GM19043 (cell line): ENCODE measurements around the gene TRIP13.
A peak's percentile ranks its signal among the peaks of the same experiment; 100 is the strongest.

ENCODE experiments used
- ATAC-seq: cut with Tn5 transposase; IDR thresholded peaks from one replicate; pipeline ENCODE4 v1.9.1; 2021; ENCODE audit warnings: low read depth; ENCODE audit not compliant: unreplicated experiment

The TRIP13 gene

GRCh38 chr5:963673-964531 is 71.2 kb downstream of the TRIP13 start:
- peak; percentile 70 for ATAC-seq

DNA sequence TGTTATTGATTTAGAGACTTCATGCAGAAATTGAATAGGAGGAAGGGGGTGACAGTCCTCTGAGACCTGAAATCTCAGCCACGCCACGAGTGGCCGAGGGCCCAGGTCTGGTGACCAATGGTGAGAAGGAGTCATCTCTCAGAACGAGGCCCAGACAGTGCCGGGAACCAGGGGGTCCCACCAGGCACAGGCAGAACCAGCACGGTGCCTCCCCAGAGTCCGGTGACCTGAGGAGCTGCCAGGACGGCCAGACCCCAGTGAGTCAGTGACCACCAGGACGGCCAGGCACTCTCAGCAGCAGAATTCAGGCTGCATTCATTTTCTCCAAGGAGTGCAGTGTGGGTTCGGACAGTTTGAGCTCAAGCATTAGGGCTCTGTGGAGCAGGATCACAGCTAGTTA is 72.1 kb downstream of the TRIP13 start:
- ATAC-seq, result no peak

DNA sequence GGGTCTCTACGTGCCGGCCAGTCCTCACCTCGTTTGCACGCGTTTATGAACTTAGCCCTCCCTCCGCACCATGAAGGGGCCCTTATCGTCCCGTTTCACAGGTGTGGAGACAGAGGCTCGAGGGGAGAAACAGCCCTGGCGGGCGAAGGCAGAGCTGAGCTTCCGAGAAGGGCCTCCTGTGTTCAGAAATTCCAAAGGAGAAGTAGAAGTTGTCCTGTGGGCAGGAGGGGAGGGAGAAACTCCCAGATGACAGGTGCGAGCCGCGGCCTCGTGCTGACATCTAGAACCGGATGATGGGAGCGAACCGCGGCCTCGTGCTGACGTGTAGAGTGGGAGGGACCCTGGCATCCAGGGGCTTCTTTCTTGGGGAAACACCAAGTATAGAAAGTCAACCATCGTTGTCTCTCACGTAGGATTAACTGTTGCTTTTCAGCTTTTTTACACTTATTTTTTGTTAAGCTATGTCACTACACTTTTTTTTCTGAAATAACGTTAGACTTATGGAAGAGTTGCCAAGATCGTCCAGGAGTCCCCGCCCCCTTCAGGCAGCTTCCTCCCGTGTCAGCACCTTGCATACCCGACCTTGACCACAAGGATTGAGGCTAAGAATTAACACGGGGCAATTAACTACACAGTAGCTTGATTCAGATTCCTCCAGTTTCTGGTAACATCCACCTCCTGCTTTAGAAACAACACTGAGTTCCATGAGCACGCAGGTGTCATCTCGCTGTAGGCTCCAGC is 73.1 kb downstream of the TRIP13 start:
- no peak for ATAC-seq

- no peak for ATAC-seq
These were observed 73.6 kb downstream of the TRIP13 start for GRCh38 chr5:966345-966710.

- no peak for ATAC-seq
These were observed 74.3 kb downstream of the TRIP13 start for GRCh38 chr5:966941-967340.
